DND-41 (cell line): ENCODE results near the gene PCDHGA5.

Source experiments
- CTCF ChIP-seq: IDR thresholded peaks from 2 replicates; pipeline ENCODE4 v1.5.1; 2012; ENCODE audit warnings: borderline replicate concordance, low read length, moderate library complexity, mild to moderate bottlenecking; ENCODE audit not compliant: poor library complexity, severe bottlenecking; ENCODE audit errors: extremely low read depth
- EZH2 ChIP-seq: IDR thresholded peaks from 3 replicates; pipeline ENCODE4 v1.6.1; 2012; ENCODE audit warnings: borderline replicate concordance, low read depth, mild to moderate bottlenecking, moderate library complexity, low read length, inconsistent platforms; ENCODE audit not compliant: severe bottlenecking

GRCh38 chr5:141413540-141414069 lies 49.6 kb downstream of the PCDHGA5 start:
- TF ChIP-seq CTCF (no peak), EZH2 (no peak)
